Subcutaneous adipose tissue (tissue), 4 donors: Measurements from ENCODE around the gene LIG1. TPM values are rescaled to one million over a fixed set of nuclear protein-coding genes. Genes with fewer than 3 reads are reported as not detected.

Experiments used
- CTCF ChIP-seq: fragments of 450-650 bp; IDR thresholded peaks from one replicate; pipeline ENCODE4 v1.5.1; 2016; ENCODE audit warnings: low read depth, mild to moderate bottlenecking, control low read depth, antibody characterized with exemption, moderate library complexity
- total RNA-seq, 4 donors: library from RNA; depleted of rRNA; stranded (reverse); fragments of >200 nt; gene quantifications; one replicate each; pipeline ENCODE4 v1.1.0, GENCODE V29; 2016

The LIG1 gene
- total RNA-seq, 4 donors from 2014 or later: 2.3 to 22.0 (median 8.5) TPM

- no peak for TF ChIP-seq CTCF
Measured at GRCh38 chr19:48094855-48095203, 75.3 kb downstream of the LIG1 start.

GRCh38 chr19:48094129-48094854 lies 75.9 kb downstream of the LIG1 start:
- TF ChIP-seq CTCF: no peak

- no peak for TF ChIP-seq CTCF
Measured at GRCh38 chr19:48090281-48090802, 79.8 kb downstream of the LIG1 start.

GRCh38 chr19:48085904-48086864 lies 84.0 kb downstream of the LIG1 start:
- no peak for TF ChIP-seq CTCF

GRCh38 chr19:48085076-48085475 lies 85.1 kb downstream of the LIG1 start:
- no peak for TF ChIP-seq CTCF

GRCh38 chr19:48081106-48081505 lies 89.0 kb downstream of the LIG1 start:
- no peak for TF ChIP-seq CTCF

GRCh38 chr19:48069435-48069834 lies 100.7 kb downstream of the LIG1 start:
- TF ChIP-seq CTCF: no peak
